GM18517 (cell line): ENCODE measurements around the gene KBTBD12.

Experiments used
- ATAC-seq: cut with Tn5 transposase; IDR thresholded peaks from one replicate; pipeline ENCODE4 v1.9.1; 2021; ENCODE audit warnings: mild to moderate bottlenecking, moderate library complexity; ENCODE audit not compliant: unreplicated experiment

KBTBD12 gene

GRCh38 chr3:127984241-127984975 is 69.4 kb downstream of the KBTBD12 start:
- no peak for ATAC-seq

GRCh38 chr3:127985216-127985615 is 70.2 kb downstream of the KBTBD12 start:
- ATAC-seq = no peak

- no peak for ATAC-seq
Measured at GRCh38 chr3:127985655-127986225, 70.7 kb downstream of the KBTBD12 start.

DNA sequence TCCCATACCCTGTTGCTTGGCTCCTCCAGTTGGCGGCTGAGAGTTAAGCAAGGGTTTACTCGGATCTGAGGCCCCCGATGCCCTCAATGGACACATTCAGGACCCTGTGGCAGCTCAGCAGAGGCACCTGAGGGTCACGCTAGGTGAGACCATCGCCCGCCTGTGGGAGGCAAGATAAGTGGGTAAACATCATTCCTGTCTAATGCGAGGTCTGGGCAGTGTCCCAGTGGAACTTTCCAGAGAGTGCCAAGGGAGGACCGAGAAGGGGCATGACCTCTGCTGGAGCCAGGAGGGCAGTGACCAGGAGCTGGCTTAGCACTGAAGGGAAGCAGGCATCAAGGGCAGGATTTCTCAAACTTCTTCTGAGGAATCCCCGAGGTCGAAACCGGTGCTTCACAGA is 71.8 kb downstream of the KBTBD12 start:
- no peak for ATAC-seq

GRCh38 chr3:127987309-127987995 is 72.4 kb downstream of the KBTBD12 start:
- ATAC-seq = no peak

DNA sequence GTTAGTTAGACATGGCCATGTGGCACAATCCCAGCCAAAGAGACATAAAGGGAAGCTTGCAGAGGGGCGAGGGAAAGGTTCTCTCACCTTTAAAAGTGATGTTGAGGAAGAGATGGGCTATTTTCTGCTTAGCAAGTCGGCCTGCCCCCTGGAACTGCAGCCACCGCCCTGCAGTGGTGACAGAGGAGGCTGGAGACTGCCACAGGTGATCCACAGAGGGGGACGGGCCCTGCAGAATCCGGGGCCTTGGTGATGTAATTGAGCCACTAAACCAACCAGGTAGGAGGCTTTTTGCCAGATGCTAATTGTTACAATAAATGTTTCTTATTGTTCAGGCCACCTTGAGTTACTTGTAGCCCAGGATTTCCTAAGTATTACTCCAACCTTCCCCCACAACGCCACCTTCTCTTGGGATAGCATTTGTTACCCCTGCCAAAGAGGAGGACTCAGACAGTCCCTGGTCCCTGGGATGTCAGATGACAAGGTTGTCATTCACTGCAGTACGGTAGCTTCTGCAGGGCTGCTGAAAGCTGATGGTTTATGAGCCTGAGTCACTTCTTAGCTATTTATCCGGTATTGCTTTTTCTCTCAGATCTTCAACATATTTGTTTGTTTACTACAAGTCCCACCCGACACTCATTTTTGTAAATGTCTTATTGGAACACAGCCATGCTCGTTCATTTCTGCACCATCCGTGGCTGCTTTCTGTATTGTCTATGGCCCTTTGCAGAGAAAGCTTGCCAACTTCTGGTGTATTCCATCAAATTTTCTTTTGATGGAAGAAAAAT is 73.9 kb downstream of the KBTBD12 start:
- no peak for ATAC-seq

DNA sequence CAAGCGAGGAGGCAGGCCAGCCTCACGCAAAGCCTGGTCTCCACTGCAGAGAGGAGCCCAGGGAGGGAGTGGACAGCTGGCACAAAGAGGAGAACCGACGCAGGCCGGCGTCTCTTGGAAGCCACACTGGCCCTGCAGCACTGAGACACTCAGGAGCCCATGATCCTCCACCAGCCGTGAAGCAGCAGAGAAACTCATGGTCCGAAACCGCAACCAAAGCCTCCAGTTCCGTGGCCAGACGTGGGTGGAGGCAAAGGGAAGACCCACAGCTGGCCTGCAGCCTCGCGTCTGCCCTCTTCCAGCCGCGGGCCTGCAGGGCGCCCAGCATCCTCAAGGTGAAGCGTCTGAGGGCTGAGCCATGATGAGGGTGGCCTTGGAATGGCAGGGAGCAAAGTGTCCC is 75.0 kb downstream of the KBTBD12 start:
- ATAC-seq = no peak

GRCh38 chr3:127990461-127990860 is 75.4 kb downstream of the KBTBD12 start:
- ATAC-seq = no peak

GRCh38 chr3:127991251-127991650 is 76.2 kb downstream of the KBTBD12 start:
- no peak for ATAC-seq

DNA sequence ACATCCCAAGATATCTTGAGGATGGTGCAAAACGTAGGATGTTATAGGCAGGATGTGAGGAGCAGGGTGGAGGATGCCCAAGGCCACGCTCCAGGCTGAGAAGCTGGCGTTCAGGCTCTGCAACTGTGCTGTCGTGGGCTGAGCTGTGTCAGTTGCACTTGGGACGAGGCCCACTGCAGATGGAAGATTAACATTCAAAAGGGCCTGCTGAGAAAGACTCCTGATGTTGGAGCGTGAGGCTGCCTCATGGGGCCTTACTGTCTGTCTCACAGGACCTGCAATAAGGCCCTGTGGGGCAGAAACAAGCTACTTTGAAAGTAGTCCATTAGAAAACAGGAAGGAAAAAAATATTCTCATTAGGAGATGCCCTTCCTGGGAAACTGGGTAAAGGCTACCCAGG is 76.6 kb downstream of the KBTBD12 start:
- ATAC-seq = no peak

GRCh38 chr3:127992127-127992526 is 77.1 kb downstream of the KBTBD12 start:
- ATAC-seq = no peak

DNA sequence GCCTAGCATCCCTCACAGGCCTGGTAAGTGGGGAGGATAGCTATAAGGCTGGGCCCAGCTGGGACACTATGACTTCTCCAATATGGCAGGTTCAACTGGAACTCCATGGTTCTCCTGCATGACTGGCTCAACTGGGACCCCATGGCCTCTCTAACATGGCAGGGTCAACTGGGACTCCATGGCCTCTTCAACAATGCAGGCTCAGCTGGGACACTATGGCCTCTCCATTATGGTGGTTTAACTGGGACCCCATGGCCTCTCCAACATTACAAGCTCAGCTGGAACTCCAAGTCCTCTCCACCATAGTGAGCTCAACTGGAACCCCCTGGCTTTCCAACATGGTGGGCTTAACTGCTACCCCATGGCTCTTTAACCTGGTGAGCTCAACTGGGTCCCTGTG is 79.0 kb downstream of the KBTBD12 start:
- ATAC-seq = no peak

- no peak for ATAC-seq
Measured at GRCh38 chr3:127997016-127997415, 82.0 kb downstream of the KBTBD12 start.

- ATAC-seq = no peak
Measured at GRCh38 chr3:127997961-127998360, 82.9 kb downstream of the KBTBD12 start.

DNA sequence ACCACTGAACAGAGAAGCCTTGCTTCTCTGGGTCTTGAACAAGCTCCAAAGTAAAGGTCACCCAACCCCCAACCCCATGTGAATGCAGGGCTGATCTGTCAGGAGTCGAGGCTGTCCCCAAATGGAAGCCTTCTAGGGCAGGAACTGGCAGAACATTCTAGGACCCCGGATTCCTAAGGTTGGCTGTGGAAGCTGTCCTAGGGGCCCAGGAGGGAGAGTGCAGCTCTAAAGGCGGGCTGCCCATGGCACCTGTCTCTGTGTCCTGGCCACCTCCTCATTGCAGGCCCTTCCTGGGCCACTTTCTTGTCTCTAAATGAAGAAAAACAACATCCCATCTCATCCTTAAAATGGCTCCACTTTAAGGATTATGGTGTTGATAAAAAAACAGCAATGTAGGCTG is 83.6 kb downstream of the KBTBD12 start:
- ATAC-seq = no peak

- ATAC-seq = no peak
Measured at GRCh38 chr3:127999509-128000106, 84.6 kb downstream of the KBTBD12 start.

GRCh38 chr3:128001576-128001975 is 86.5 kb downstream of the KBTBD12 start:
- ATAC-seq = no peak

- ATAC-seq = no peak
Measured at GRCh38 chr3:128004661-128005060, 89.6 kb downstream of the KBTBD12 start.

DNA sequence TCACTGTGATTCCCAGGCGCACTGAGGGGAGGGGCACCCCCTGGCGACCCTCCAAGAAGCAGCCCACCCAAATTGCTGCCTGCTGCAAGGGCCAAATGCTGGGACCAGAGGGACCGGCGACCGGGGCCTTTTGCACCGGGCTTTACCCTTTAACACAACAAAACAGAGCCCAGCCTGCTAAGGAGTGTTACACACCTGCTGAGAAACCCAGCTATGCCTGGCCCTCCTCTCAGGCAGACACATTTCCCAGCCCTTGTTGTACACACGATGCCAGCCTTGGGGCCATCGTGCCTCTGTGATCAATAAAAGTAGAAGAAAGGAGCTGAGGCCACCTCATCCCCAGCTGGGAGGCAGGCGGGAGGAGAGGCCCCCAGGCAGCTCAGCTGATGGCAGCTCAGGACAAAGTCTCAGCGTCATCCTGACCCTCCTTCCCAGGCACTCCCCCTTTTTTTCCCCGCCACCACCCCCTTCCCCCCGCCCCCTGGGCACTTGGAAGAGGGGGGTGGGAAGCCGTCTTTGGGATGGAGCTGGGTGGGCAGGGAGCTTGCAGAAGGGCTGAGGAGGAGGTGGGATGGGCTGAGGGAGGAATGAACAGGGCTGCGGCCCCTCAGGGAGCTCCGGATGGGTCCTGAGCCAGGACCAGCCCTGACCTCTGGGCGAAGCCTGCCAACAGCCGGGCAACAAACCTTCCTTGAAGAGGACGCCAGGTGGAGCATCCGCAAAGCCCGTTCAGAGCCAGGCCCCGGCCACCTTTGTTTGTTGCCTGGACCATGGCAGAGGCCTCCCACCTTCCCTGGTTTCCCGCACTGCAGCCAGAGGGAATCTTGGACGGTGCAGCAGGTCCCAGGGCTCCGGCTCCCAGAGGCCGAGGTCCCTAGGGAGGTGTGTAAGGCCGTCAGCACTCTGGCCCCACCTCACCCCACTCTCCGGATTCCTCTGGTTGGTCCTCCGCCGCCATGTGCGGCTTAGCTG is 91.3 kb downstream of the KBTBD12 start:
- ATAC-seq = no peak

- no peak for ATAC-seq
Measured at GRCh38 chr3:128007033-128007424, 92.0 kb downstream of the KBTBD12 start.
